ENCODE results near the gene DGKQ.

The DGKQ gene

DNA sequence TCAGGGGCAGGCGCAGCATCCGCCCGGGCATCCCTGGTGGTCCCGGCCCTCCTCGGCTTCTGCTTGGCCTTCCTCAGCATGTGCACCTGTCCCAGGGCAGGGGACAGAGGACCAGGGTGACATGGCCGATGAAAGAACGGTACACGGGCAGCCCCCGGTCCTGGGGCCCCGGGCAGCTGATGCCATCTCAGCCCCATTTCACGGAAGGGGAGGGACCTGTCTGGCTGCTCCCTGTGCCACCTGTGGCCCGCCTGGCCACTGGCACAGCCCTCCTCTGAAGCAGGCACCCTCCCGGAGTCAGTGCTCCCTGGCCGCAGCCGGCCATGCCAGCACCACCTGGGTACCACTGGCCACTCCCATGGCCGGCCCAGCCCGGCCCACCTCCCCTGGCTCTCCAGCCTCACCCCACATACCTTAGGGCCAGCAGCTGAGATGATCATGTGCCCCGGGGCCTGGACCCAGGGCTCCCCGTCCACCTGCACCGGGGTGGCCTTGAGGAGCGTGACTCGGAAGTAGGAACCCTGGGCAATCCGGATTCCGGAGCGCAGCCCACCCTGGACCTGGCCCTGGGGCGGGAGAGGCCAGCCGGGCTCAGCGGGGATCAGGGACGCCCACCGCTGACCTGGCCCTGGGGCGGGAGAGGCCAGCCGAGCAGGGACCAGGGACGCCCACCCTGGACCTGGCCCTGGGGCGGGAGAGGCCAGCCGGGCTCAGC lies 12.6 kb downstream of the DGKQ start:
- intact Hi-C loops (cut with DNase I; ENCODE audit: low total_unique reads) = no loop called here
- Histone ChIP-seq H3K36me3 (peaks cover 4 to 97% (median 58%) of the 10 kb centered on the region in 3 donors), H3K27ac (no peak overlapping the region), H3K27me3 (no peaks in the 10 kb centered on the region), H3K4me1 (no peaks in the 10 kb centered on the region), H3K4me3 (no peak overlapping the region), H3K9me3 (no peaks in the 10 kb centered on the region)
- no peak for DNase-seq
- TF ChIP-seq, protein P1, sequence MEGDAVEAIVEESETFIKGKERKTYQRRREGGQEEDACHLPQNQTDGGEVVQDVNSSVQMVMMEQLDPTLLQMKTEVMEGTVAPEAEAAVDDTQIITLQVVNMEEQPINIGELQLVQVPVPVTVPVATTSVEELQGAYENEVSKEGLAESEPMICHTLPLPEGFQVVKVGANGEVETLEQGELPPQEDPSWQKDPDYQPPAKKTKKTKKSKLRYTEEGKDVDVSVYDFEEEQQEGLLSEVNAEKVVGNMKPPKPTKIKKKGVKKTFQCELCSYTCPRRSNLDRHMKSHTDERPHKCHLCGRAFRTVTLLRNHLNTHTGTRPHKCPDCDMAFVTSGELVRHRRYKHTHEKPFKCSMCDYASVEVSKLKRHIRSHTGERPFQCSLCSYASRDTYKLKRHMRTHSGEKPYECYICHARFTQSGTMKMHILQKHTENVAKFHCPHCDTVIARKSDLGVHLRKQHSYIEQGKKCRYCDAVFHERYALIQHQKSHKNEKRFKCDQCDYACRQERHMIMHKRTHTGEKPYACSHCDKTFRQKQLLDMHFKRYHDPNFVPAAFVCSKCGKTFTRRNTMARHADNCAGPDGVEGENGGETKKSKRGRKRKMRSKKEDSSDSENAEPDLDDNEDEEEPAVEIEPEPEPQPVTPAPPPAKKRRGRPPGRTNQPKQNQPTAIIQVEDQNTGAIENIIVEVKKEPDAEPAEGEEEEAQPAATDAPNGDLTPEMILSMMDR (IDR thresholded peaks at IDR 0.05) = no peak

DNA sequence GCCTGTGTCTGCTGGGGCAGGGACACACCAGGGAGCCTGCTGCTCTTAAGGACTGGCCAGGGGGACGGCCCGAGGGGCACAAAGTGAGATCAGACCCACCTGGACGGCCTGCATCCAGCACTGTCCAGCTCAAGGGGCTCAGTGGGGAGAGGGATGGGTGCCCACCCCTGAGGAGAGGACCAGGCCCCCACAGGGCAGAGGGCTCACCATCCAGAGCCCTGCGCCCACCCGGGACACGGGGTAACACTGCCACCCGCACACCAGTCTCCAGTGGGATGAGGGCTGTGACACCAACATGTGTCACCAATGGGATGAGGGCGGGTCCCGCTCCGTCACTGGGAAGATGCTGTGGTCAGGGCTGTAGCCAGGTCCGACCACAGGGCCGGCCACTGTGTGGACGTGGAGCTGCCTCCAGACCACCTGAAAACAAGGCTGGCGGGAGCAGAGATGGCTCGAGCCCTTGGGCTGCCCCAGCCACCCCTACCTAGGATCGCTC lies 13.2 kb downstream of the DGKQ start:
- TF ChIP-seq, protein P1 (IDR thresholded peaks at IDR 0.05) = no peak
- no peaks in the 10 kb centered on the region for H3K27me3 ChIP-seq
- no peaks in the 10 kb centered on the region for H3K9me3 ChIP-seq
- no peak overlapping the region for H3K4me3 ChIP-seq
- no peaks in the 10 kb centered on the region for H3K4me1 ChIP-seq
- intact Hi-C loops (cut with DNase I; ENCODE audit: low total_unique reads) = no loop called here
- H3K27ac ChIP-seq = no peak overlapping the region
- DNase-seq = no peak
- H3K36me3 ChIP-seq = peaks cover 4 to 97% (median 58%) of the 10 kb centered on the region in 3 donors

DNA sequence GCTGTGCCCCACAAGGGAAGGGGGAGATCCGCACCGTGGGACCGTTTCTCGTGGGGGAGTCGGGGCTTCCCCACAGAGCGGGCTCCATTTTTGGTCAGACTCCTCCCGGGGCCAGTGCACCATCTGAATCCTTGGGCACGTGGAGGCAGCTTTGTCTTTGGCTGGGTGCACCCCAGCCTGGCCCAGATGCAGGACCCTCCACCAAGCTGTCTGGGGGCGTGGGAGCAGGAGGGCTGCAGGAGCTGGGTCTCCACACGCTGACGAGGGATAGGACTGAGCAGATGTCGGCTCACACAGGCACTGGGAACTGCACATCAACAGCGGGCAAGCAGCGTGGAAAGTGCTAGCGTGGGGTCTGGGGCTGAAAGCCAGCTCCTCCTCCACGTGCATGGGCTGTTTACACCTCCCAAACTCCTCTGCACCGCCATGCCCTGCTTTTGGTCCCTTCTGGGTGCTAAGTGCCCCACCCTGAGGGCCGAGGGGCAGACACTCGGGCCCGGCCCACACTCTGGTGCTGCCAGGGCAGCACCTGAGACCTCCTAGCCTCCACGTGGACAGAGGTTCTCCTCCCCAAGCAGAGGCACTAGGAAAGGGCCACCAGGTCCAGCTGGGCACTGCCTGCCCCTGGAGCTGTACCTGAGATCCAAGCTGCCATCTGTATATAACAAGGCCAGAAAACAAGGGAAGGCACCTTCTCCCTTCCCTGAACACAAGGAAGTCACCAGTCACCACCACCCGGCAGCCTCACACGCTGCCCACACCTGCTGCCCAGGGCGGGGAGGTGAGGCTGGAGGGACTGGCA lies 13.8 kb downstream of the DGKQ start:
- Histone ChIP-seq H3K9me3 (no peaks in the 10 kb centered on the region), H3K27ac (no peak overlapping the region), H3K36me3 (peaks cover 4 to 97% (median 60%) of the 10 kb centered on the region in 3 donors), H3K4me3 (no peak overlapping the region), H3K4me1 (no peaks in the 10 kb centered on the region), H3K27me3 (no peaks in the 10 kb centered on the region)
- intact Hi-C loops (cut with DNase I; ENCODE audit: low total_unique reads) = no loop called here
- TF ChIP-seq, protein P1 (IDR thresholded peaks at IDR 0.05) = no peak
- DNase-seq = peak; percentile 16 to 59

DNA sequence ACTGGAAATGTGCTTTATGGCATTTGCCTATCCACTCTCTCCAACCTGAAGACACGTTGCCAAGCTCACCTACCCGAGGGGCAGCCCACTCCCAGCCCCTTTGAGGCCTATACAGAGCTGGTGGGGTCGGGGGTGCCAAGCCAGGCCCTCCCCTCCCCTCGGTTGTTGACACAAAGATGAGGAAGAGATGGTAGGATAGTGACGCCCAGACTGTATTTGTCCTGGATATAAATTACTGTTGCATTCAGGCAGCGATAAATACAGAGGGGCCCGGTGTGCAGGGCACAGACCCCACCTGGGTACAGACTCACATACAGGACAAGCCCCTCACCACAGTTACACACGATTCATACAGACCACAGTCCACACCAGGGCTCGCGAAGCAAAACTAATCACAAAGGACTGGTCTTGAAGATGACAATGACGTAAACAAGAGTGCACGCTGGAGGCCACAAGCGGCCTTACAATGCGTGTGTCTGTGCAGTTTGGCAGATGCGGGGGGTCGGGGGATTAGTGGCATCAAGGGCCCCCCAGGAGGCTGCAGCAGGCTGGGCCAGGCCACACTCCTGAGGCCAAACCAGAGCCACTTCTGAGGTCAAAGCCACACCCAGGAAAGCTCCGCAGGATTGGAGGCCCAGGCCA lies 14.6 kb downstream of the DGKQ start:
- Histone ChIP-seq H3K36me3 (peaks cover 4 to 97% (median 64%) of the 10 kb centered on the region in 3 donors), H3K4me1 (no peaks in the 10 kb centered on the region), H3K9me3 (no peaks in the 10 kb centered on the region), H3K27me3 (no peaks in the 10 kb centered on the region), H3K27ac (no peak overlapping the region), H3K4me3 (no peak overlapping the region)
- peak; percentile 19 to 51 for DNase-seq
- intact Hi-C loops (cut with DNase I; ENCODE audit: low total_unique reads) = no loop called here
- TF ChIP-seq, protein P1 (IDR thresholded peaks at IDR 0.05) = no peak

DNA sequence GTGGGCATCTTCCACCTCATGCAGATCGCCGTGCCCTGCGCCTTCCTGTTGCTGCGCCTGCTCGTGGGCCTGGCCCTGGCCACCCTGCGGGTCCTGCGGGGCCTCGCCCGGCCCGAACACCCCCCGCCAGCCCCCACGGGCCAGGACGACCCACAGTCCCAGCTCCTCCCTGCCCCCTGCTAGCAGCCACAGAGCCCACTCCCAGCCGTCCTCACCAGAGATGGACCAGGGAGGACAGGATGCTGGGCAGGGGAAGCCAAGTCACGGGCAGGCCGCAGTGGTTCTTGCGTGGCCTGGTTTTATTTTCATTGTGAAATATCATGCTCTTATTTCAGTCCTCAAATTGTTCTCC lies 15.1 kb downstream of the DGKQ start:
- TF ChIP-seq, protein P1 (IDR thresholded peaks at IDR 0.05) = no peak
- Histone ChIP-seq H3K4me1 (no peaks in the 10 kb centered on the region), H3K36me3 (peaks cover 4 to 99% (median 67%) of the 10 kb centered on the region in 3 donors), H3K9me3 (no peaks in the 10 kb centered on the region), H3K27ac (no peak overlapping the region), H3K27me3 (no peaks in the 10 kb centered on the region), H3K4me3 (no peak overlapping the region)
- intact Hi-C loops (cut with DNase I; ENCODE audit: low total_unique reads) = no loop called here
- DNase-seq = peak in 1 of 2 donors; percentile 13

Measured in tibial artery (tissue), 4 donors.